Measurements from ENCODE around the gene TGFBR3.

Gene TGFBR3

GRCh38 chr1:91730801-91731732, 154.9 kb downstream of the TGFBR3 start:
- DNase-seq, result peak; percentile 27

- peak; percentile 4 for DNase-seq
Measured at GRCh38 chr1:91729621-91730358, 156.2 kb downstream of the TGFBR3 start.

- DNase-seq, result no peak
Measured at GRCh38 chr1:91727763-91728162, 158.2 kb downstream of the TGFBR3 start.

- no peak for DNase-seq
Measured at GRCh38 chr1:91725989-91726721, 159.8 kb downstream of the TGFBR3 start.

GRCh38 chr1:91725618-91725988, 160.3 kb downstream of the TGFBR3 start:
- no peak for DNase-seq

- no peak for DNase-seq
Measured at GRCh38 chr1:91724644-91725043, 161.3 kb downstream of the TGFBR3 start.

GRCh38 chr1:91724231-91724630, 161.7 kb downstream of the TGFBR3 start:
- DNase-seq, result no peak

GRCh38 chr1:91720044-91720443, 165.9 kb downstream of the TGFBR3 start:
- no peak for DNase-seq

GRCh38 chr1:91718877-91719276, 167.1 kb downstream of the TGFBR3 start:
- no peak for DNase-seq

- DNase-seq, result no peak
Measured at GRCh38 chr1:91718368-91718767, 167.6 kb downstream of the TGFBR3 start.

GRCh38 chr1:91717839-91718238, 168.1 kb downstream of the TGFBR3 start:
- DNase-seq, result no peak

GRCh38 chr1:91716339-91716738, 169.6 kb downstream of the TGFBR3 start:
- no peak for DNase-seq

GRCh38 chr1:91715416-91716000, 170.4 kb downstream of the TGFBR3 start:
- no peak for DNase-seq

GRCh38 chr1:91714867-91715381, 171.0 kb downstream of the TGFBR3 start:
- DNase-seq, result no peak

- DNase-seq, result peak; percentile 68
Measured at GRCh38 chr1:91712981-91713841, 172.7 kb downstream of the TGFBR3 start.

- no peak for DNase-seq
Measured at GRCh38 chr1:91712393-91712792, 173.6 kb downstream of the TGFBR3 start.

- DNase-seq, result no peak
Measured at GRCh38 chr1:91711504-91712247, 174.3 kb downstream of the TGFBR3 start.

- no peak for DNase-seq
Measured at GRCh38 chr1:91710261-91710660, 175.7 kb downstream of the TGFBR3 start.

GRCh38 chr1:91708691-91709090, 177.3 kb downstream of the TGFBR3 start:
- DNase-seq, result no peak

GRCh38 chr1:91707890-91708218, 178.1 kb downstream of the TGFBR3 start:
- DNase-seq, result no peak
